GM20000 (cell line): Measurements from ENCODE around the gene ZNF562.
"Not testable (repeated sequence)": the region's sequence is repeated elsewhere in the genome, so short reads cannot be mapped to it uniquely, and the experiment has no call there.

ENCODE experiments used
- DNase-seq: peaks from one replicate; pipeline ENCODE4 v3.0.0; 2012; ENCODE audit warnings: low spot score
- CTCF ChIP-seq: IDR thresholded peaks from 2 replicates; pipeline ENCODE4 v1.5.1; 2012; ENCODE audit warnings: mild to moderate bottlenecking, control low read depth; ENCODE audit errors: extremely low read depth, missing control alignments

The ZNF562 gene

DNA sequence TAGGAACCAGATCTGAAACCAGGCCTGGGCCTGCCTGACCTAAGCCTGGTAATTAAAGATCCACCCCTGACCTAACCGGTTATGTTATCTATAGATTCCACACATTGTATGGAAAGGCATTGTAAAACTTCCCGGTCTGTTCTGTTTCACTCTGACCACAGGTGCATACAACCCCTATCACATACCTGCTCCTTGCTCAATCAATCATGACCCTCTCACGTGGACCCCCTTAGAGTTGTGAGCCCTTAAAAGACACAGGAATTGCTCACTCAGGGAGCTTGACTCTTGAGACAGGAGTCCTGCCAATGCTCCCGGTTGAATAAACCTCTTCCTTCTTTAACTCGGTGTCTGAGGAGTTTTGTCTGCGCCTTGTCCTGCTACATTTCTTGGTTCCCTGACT lies 27.3 kb upstream of the ZNF562 start:
- TF ChIP-seq CTCF, result no peak
- DNase-seq, result no peak

DNA sequence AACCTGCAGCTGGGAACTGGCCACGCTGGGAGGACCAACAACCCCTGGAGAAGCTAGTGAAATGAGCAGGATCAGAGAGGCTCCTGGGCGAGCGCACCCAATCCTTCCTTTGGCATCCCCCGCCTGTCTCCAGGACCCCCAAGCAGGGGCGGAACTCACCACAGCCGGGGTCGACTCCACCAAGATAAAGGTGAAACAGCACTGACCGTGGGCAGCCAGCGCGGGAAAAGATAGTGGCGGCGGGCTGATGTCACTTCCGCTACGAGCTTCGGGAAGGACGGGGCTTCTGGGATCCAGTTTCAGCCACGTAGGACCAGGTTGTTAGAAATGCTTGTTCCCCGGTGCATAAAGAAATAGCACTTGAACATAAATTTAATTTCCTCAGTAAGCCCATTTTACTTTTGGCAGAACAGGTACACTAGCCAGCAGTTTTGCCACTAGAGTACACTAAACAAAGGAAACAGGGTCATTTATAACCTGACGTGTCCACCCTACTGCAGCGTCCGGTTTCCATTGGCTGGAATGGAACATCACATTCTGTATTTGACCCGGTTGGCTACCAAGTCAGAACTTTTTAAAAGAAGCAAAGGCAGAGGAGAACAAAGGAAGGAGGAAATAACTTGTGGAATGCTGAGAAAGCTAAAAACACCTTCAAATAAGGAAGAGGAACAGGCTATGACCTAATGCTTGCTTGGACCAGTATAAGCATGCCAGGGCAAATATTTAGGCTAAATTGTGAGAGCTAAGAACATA lies 25.5 kb upstream of the ZNF562 start:
- no peak for DNase-seq
- no peak for TF ChIP-seq CTCF

GRCh38 chr19:9690301-9690700 lies 15.4 kb upstream of the ZNF562 start:
- DNase-seq, result not testable (repeated sequence)

DNA sequence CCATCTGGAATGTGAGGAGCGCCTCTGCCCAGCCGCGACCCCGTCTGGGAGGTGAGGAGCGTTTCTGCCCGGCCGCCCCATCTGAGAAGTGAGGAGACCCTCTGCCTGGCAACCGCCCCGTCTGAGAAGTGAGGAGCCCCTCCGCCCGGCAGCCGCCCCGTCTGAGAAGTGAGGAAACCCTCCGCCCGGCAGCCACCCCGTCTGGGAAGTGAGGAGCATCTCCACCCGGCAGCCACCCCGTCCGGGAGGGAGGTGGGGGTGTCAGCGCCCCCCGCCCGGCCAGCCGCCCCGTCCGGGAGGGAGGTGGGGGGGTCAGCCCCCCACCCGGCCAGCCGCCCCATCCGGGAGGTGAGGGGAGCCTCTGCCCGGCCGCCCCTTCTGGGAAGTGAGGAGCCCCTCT lies 5.1 kb upstream of the ZNF562 start:
- not testable (repeated sequence) for DNase-seq

- not testable (repeated sequence) for DNase-seq
Measured at GRCh38 chr19:9675358-9675901, 530 bp upstream of the ZNF562 start.

GRCh38 chr19:9673912-9674662 lies 813 bp downstream of the ZNF562 start:
- no peak for DNase-seq
- no peak for TF ChIP-seq CTCF

DNA sequence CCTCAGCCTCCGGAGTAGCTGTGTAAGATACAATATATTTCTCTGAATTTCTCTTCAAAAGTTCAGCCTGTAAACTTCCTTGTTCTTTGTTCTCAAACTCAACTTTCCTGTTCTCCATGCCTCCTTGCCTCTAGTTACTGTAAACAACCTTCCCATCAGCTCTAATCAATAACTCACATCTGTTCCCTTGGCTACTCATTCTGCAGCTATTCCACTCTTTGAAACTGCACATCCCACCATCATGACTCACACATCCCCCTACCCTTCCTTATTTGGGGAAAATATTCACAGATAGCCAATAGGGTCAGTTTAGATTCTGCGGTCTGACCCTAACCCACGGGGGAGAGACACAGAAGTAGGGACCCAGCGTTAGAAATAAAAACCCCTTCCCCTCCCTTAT lies 2.0 kb downstream of the ZNF562 start:
- DNase-seq, result no peak
- no peak for TF ChIP-seq CTCF

GRCh38 chr19:9671655-9672054 lies 3.2 kb downstream of the ZNF562 start:
- DNase-seq, result no peak
- TF ChIP-seq CTCF, result no peak

- no peak for DNase-seq
- no peak for TF ChIP-seq CTCF
Measured at GRCh38 chr19:9668544-9668943, 6.4 kb downstream of the ZNF562 start.
